Measurements from ENCODE around the gene RAPH1.

DNA sequence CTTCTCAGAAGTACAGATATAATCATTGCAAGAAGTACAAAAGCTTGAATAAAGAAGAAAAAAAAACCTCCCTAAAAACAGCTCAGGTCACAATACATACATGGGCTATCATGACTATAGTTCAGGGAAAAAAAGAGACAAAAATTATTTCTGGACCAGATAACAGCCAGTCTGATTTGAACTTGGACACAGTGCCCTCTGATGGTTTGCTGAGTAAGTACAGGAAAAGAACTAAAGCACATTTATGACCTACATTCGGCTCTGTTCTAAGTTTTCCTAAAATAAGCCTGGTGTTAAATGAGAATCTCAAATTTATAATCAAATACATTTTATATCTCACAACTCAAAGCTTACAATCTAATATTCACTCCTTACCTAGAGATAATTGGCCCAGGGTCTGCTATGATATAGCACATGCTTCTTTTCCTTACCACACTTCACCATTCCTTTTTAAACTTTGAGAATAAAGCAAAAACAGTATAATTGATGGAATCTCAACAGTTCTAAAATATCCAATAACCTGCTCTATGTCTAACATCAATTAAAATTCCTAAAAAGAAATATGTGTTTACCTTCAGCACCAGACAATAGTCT is 81.1 kb downstream of the RAPH1 start:
- TF ChIP-seq, protein P1, sequence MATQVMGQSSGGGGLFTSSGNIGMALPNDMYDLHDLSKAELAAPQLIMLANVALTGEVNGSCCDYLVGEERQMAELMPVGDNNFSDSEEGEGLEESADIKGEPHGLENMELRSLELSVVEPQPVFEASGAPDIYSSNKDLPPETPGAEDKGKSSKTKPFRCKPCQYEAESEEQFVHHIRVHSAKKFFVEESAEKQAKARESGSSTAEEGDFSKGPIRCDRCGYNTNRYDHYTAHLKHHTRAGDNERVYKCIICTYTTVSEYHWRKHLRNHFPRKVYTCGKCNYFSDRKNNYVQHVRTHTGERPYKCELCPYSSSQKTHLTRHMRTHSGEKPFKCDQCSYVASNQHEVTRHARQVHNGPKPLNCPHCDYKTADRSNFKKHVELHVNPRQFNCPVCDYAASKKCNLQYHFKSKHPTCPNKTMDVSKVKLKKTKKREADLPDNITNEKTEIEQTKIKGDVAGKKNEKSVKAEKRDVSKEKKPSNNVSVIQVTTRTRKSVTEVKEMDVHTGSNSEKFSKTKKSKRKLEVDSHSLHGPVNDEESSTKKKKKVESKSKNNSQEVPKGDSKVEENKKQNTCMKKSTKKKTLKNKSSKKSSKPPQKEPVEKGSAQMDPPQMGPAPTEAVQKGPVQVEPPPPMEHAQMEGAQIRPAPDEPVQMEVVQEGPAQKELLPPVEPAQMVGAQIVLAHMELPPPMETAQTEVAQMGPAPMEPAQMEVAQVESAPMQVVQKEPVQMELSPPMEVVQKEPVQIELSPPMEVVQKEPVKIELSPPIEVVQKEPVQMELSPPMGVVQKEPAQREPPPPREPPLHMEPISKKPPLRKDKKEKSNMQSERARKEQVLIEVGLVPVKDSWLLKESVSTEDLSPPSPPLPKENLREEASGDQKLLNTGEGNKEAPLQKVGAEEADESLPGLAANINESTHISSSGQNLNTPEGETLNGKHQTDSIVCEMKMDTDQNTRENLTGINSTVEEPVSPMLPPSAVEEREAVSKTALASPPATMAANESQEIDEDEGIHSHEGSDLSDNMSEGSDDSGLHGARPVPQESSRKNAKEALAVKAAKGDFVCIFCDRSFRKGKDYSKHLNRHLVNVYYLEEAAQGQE (IDR thresholded peaks at IDR 0.05; ENCODE audit: low read depth), result no peak
- TF ChIP-seq, protein P2, sequence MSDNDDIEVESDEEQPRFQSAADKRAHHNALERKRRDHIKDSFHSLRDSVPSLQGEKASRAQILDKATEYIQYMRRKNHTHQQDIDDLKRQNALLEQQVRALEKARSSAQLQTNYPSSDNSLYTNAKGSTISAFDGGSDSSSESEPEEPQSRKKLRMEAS (IDR thresholded peaks at IDR 0.05), result no peak
- TF ChIP-seq YY1 (IDR thresholded peaks at IDR 0.05; ENCODE audit: low read depth) (no peak), ZBTB7A (IDR thresholded peaks at IDR 0.05; ENCODE audit: low read depth) (no peak), TCF12 (IDR thresholded peaks at IDR 0.05; ENCODE audit: low read depth) (no peak)

Data from Ishikawa (cell line).